Stimulated activated memory B cell treated with anti-CD40 and anti-IgM and Interleukin-4, amounts not matched to agents 10 μg/mL and 1 μg/mL and 100 μg/mL, for 72 hours (primary cell): ENCODE results near the gene PAX4.

Source experiments
- ATAC-seq: fragments of 150-1000 bp; cut with Tn5 transposase; 2 replicates; pipeline ENCODE4 v1.10.0; 2021
- H3K27ac Mint-ChIP-seq: one replicate; pipeline ENCODE4 v1.8.0; 2022; ENCODE audit warnings: mild to moderate bottlenecking, mixed read lengths
- H3K27me3 Mint-ChIP-seq: one replicate; pipeline ENCODE4 v1.8.0; 2022; ENCODE audit warnings: mixed read lengths
- H3K36me3 Mint-ChIP-seq: one replicate; pipeline ENCODE4 v1.8.0; 2022; ENCODE audit warnings: mixed read lengths
- H3K4me1 Mint-ChIP-seq: one replicate; pipeline ENCODE4 v1.8.0; 2022; ENCODE audit warnings: mixed read lengths
- H3K4me3 Mint-ChIP-seq: one replicate; pipeline ENCODE4 v1.8.0; 2022; ENCODE audit warnings: mild to moderate bottlenecking, moderate library complexity, mixed read lengths
- H3K9me3 Mint-ChIP-seq: one replicate; pipeline ENCODE4 v1.8.0; 2022; ENCODE audit warnings: mixed read lengths

The PAX4 gene

DNA sequence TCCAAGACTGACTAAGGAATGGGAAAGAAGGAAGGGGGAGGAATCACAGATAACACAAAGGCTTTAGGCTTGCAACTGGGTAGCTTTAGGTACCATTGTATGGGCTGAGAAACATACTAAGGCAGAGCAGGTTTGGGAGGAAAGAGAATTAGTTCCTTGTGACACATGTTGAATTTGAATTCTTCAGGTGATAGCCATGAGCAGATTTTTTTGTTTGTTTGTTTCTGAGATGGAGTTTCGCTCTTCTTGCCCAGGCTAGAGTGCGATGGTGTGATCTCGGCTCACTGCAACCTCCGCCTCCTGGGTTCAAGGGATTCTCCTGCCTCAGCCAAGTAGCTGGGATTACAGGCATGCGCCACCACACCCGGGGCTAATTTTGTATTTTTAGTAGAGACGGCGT is 29.7 kb upstream of the PAX4 start:
- no peaks in the 10 kb centered on the region for H3K27me3 Mint-ChIP-seq
- ATAC-seq = no peak
- no peaks in the 10 kb centered on the region for H3K9me3 Mint-ChIP-seq
- H3K27ac Mint-ChIP-seq = no peak overlapping the region
- peaks cover 3% of the 10 kb centered on the region for H3K4me1 Mint-ChIP-seq
- H3K4me3 Mint-ChIP-seq = no peak overlapping the region
- H3K36me3 Mint-ChIP-seq = no peaks in the 10 kb centered on the region

DNA sequence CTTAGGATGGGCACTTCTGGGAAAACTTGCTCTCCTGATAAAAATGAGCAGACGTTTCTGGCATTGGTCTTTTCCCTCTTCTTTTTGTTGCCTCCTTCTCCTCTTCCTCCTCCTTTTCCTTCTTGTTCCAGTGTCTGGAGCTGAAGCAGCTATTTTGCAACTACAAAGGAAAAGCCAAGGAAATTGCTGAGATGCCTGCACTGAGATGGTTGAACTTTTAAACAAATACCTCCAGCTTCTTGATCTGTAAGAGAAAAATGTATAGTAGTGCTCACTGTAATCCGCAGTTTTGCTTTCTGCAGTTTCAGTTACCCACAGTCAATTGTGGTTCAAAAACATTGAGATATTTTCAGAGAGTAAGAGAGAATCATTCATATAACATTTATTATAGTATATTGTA is 26.5 kb upstream of the PAX4 start:
- no peak for ATAC-seq
- no peaks in the 10 kb centered on the region for H3K9me3 Mint-ChIP-seq
- H3K36me3 Mint-ChIP-seq = no peaks in the 10 kb centered on the region
- H3K27ac Mint-ChIP-seq = no peak overlapping the region
- H3K27me3 Mint-ChIP-seq = peaks cover 3% of the 10 kb centered on the region
- H3K4me1 Mint-ChIP-seq = no peaks in the 10 kb centered on the region
- no peak overlapping the region for H3K4me3 Mint-ChIP-seq

DNA sequence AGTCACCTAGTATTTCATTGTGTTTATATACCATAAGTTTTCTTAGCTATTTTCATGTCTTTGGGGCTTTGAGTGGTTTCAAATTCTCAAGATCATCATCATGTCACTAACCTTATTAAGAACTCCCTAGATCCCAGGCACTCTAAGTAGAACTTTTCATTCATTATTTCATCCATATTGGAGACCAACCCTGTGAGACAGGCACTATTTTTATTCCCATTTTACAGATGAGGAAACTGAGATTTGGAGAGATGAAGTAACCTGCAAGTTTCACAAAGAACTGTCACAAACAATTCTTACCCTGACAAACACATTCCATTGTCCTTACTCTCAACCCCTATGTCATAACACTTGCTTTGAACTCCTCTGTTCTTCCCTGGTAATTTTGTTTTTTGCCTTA is 20.3 kb upstream of the PAX4 start:
- H3K27ac Mint-ChIP-seq = no peak overlapping the region
- no peak for ATAC-seq
- H3K9me3 Mint-ChIP-seq = peaks cover 2% of the 10 kb centered on the region
- no peaks in the 10 kb centered on the region for H3K36me3 Mint-ChIP-seq
- H3K27me3 Mint-ChIP-seq = peaks cover 35% of the 10 kb centered on the region
- H3K4me3 Mint-ChIP-seq = no peak overlapping the region
- H3K4me1 Mint-ChIP-seq = no peaks in the 10 kb centered on the region

DNA sequence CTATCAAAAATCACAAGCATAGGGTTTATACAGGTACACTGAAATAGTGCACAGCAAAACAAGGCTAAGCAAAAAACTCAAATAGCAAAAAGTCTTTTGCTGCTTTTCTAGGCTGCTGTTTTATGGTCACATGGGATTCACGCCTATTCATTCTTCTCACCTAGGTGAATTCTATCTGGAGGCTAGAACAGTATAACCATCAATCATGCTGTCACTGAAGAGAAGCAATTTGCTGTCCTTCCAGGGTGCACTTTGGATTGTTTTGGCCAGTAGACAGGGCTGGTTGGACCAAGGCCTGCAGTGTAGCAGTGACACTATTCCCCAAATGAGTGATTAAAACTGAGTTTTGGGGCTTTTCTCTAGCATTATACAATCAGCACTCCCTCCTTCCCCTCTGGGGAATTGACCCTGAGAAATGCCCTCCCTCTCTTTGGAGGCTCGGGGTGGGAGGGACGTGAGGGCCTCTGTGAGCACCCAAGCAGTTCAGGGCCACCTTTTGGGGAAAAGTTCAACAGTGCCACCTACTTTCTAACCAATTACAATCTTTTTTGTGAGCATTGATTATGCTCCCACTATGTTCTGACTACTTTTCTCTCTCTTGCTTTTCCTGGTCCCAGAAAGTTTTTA is 17.8 kb upstream of the PAX4 start:
- Mint-ChIP-seq H3K27ac (no peak overlapping the region), H3K4me1 (no peaks in the 10 kb centered on the region), H3K4me3 (no peak overlapping the region), H3K27me3 (peaks cover 49% of the 10 kb centered on the region), H3K36me3 (no peaks in the 10 kb centered on the region), H3K9me3 (peaks cover 2% of the 10 kb centered on the region)
- no peak for ATAC-seq

DNA sequence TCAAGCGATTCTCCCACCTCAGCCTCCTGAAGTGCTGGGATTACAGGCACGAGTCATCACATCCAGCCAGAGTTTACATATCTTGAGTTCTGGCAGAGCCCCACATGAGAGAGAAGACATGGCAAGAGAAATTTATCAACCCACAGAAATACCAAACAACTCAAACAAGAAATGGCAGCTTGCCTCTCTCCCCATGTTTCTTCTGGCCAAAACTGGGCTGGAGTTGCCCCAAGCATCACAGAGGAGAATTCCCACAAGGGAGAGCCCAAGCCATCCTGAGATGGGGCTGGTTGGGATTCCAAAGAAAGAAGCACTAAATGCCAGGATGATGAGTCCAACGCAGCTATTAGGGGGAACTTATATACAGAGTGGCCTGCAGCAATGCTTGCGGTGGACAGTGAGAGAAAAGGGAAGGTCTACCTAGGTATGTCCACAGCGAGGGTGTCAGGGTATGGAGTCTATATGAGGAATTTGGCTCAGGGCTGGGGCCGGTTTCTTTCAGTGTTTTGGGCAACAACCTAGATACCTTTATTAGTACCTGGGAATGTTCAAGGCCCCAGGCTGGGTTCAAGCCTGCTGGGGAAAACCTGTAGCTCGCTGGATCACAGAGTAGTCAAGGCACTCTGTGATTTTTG is 14.5 kb upstream of the PAX4 start:
- peaks cover 34% of the 10 kb centered on the region for H3K27me3 Mint-ChIP-seq
- H3K27ac Mint-ChIP-seq = no peak overlapping the region
- no peak for ATAC-seq
- peaks cover 2% of the 10 kb centered on the region for H3K9me3 Mint-ChIP-seq
- H3K36me3 Mint-ChIP-seq = no peaks in the 10 kb centered on the region
- H3K4me1 Mint-ChIP-seq = peaks cover 10% of the 10 kb centered on the region
- H3K4me3 Mint-ChIP-seq = no peak overlapping the region

DNA sequence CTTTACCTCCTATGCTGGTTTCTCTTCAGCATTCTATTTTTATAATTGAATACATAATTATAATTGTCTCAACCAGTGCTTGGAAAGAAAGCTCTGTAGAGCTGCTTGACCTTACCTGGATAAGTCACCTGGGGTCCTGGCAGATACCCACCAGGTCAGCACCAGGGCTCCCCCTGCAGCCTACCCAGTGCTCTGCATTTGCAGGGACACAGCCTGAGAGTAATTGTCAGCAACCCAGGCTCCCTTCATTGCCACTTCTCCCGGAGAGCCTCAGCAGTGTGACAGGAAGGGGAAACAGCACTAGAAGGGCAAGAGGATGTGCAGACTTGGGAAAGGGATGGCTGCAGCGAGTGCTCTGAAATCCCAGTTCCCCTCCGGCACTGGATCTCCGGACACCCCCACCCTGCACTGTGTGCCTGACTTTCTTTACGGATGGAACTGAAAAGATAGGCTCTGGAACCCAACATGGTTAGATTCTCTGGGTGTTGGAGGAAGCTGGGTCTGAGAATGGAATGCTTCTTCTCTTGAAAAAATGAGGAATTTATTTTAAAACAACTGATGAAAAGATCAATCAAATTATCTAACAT is 11.4 kb upstream of the PAX4 start:
- Mint-ChIP-seq H3K4me3 (no peak overlapping the region), H3K4me1 (peaks cover 10% of the 10 kb centered on the region), H3K27ac (no peak overlapping the region), H3K36me3 (no peaks in the 10 kb centered on the region), H3K9me3 (peaks cover 2% of the 10 kb centered on the region), H3K27me3 (peaks cover 24% of the 10 kb centered on the region)
- peak; percentile 51 for ATAC-seq

DNA sequence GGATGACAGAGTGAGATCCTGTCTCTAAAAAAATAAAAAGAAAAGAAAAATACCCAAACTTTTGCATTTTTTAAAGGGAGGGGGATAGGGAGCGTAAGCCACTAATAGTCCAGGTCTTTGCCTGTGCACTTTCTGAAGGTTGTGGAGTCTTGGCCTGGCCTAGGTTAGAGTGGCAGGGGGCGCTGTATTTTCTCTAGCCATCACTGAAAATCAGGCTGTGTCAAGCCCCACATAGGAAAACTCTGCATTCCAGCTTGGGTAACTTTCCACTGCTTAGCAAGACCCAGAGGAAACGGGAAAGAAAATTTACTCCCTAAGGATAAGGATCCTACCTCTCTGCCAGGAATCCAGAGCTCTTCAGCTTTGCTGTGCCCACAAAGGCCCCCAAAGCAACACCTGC is 10.5 kb upstream of the PAX4 start:
- H3K4me3 Mint-ChIP-seq = no peak overlapping the region
- peaks cover 24% of the 10 kb centered on the region for H3K27me3 Mint-ChIP-seq
- ATAC-seq = no peak
- H3K36me3 Mint-ChIP-seq = no peaks in the 10 kb centered on the region
- H3K27ac Mint-ChIP-seq = no peak overlapping the region
- H3K4me1 Mint-ChIP-seq = peaks cover 10% of the 10 kb centered on the region
- no peaks in the 10 kb centered on the region for H3K9me3 Mint-ChIP-seq

DNA sequence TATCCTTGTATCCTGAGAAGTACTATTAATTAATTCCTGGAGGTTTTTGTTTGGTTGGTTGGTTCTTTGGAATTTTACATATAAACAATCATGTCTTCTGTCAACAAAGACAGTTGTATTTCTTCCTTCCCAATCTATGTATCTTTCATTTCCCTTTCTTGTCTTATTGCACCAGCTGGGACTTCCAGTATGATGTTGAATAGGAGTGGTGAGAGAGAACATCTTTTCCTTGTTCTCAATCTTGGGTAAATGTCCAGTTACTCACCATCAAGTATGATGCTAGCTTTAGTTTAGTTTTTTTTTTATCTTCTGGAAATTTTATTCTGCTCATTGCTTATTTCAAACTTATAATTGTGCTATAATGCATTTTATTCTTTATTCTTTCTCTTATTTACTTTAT is 7.4 kb upstream of the PAX4 start:
- no peak overlapping the region for H3K27ac Mint-ChIP-seq
- ATAC-seq = no peak
- no peak overlapping the region for H3K4me3 Mint-ChIP-seq
- peaks cover 39% of the 10 kb centered on the region for H3K27me3 Mint-ChIP-seq
- H3K4me1 Mint-ChIP-seq = peaks cover 21% of the 10 kb centered on the region
- H3K9me3 Mint-ChIP-seq = no peaks in the 10 kb centered on the region
- H3K36me3 Mint-ChIP-seq = no peaks in the 10 kb centered on the region

DNA sequence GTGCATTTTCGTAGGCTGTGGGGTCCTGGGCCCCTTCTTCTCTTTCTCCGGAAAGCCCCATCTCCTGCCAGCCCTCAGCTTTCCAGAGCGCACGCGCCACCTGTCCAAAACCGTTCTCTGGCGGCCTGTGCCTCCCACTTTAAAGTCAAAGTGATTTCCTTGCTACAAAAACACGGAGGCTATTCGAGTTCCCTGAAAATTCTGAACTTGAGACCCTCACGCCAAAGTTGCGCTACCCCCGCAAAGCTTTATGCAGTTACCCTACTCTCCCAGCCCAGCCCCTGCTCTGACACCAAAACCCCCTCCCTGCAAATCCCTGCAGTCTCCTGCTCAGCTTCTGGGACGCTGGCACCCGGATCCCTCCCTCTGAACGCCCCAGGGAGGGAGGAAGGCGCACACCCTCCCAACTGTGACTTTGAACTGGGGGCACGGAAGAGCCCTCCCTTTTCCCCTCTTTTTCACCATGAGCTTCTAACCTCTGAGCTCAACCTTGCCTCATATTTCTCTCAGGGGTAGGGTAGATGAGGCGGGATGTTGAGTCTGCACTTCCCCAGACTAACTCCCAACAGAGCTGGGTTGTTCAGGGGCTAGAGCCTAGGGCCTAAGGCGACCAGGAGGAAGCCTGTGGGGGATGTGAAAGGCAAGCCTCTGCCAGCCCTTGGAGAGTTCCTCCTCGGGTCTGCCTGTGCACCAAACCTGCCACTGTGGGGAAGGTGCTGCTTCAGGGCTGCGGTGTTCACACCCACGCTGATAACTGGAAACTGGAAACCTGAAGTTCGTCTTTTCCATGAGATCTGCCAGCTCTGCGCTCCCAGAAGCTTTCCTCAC is 2.7 kb upstream of the PAX4 start:
- H3K9me3 Mint-ChIP-seq = no peaks in the 10 kb centered on the region
- H3K4me3 Mint-ChIP-seq = peak overlapping the region; percentile 50
- H3K36me3 Mint-ChIP-seq = no peaks in the 10 kb centered on the region
- H3K27ac Mint-ChIP-seq = no peak overlapping the region
- peaks cover 66% of the 10 kb centered on the region for H3K27me3 Mint-ChIP-seq
- H3K4me1 Mint-ChIP-seq = peaks cover 11% of the 10 kb centered on the region
- no peak for ATAC-seq

DNA sequence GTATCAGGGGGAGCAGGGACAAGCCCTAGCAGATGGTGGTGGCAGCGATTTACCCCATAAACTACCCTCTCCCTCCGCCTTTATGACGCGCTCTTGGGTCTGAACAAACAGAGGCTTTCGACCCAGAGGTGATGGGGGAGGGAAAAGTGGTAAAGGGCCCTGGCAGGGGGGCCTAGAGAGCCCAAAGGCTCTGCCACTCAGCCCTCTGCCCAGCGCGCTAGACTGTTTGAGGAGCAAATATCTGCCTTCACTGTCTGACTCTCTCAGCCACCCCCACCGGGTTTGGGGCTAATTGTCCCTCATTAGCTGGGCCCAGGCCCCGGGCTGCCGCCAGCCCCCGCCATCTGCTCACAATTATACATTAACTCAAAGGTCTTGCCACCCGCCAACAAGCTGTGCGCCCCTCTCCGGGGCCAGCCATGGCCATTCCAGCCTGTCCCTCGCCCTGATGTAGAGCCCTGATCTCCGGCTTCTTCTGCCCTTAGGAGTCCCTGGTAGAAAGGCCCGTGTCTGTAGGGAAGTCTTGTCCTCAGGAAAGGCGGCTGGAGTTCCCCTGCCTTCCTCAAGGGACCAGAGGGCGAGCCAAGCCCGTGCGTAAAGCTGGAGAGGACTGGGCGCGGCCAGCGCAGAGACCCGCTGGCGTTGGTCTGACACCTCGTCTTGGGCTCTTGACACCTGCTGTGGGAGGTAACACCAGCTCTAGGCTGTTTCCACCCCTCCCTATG is 1.9 kb upstream of the PAX4 start:
- Mint-ChIP-seq H3K27me3 (peaks cover 66% of the 10 kb centered on the region), H3K27ac (no peak overlapping the region), H3K36me3 (no peaks in the 10 kb centered on the region), H3K4me3 (no peak overlapping the region), H3K4me1 (peaks cover 11% of the 10 kb centered on the region), H3K9me3 (no peaks in the 10 kb centered on the region)
- ATAC-seq = peak; percentile 32

DNA sequence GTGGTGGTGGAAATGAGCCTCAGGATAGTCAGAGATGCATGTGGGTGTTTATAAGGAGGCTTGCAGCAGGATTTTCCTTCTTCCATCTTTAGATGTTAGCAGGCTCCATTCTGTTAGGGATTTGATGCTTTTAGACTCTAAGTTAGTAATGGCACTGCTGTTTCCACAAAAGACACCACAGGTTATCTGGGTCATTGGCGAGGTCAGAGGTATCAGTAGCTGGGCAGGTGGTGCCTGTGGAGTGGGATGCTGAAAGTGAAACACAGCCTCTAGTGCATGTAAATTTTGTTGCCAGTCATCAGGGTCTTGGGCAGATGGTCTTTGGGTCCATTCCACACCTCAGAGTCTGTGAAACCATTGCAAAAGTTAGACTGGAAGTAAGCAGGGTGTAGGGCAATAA is 833 bp upstream of the PAX4 start:
- Mint-ChIP-seq H3K27me3 (peaks cover 72% of the 10 kb centered on the region), H3K4me3 (no peak overlapping the region), H3K4me1 (peaks cover 11% of the 10 kb centered on the region), H3K36me3 (no peaks in the 10 kb centered on the region), H3K27ac (no peak overlapping the region), H3K9me3 (no peaks in the 10 kb centered on the region)
- no peak for ATAC-seq

DNA sequence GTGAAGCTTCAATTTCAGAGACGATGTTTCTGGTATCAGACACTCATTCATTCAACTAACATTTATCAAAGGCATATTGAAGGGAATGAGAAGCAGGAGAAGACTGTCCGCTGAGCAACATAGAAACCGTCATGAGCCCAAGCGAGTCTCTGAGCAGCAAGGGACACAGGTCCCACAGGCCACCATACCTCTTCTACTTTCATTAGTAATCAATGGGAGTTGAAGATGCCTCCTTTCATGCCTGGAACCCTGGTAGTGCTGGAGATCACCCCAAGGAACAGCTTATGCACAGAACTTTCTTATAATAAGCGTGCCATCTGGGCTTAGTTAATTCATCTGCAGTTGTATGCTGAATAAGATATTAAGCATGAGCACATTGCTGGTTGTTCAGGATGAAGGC is 1.2 kb downstream of the PAX4 start:
- H3K27me3 Mint-ChIP-seq = peaks cover 77% of the 10 kb centered on the region
- no peaks in the 10 kb centered on the region for H3K36me3 Mint-ChIP-seq
- ATAC-seq = no peak
- no peak overlapping the region for H3K4me3 Mint-ChIP-seq
- H3K27ac Mint-ChIP-seq = no peak overlapping the region
- H3K4me1 Mint-ChIP-seq = peaks cover 11% of the 10 kb centered on the region
- H3K9me3 Mint-ChIP-seq = peaks cover 11% of the 10 kb centered on the region

DNA sequence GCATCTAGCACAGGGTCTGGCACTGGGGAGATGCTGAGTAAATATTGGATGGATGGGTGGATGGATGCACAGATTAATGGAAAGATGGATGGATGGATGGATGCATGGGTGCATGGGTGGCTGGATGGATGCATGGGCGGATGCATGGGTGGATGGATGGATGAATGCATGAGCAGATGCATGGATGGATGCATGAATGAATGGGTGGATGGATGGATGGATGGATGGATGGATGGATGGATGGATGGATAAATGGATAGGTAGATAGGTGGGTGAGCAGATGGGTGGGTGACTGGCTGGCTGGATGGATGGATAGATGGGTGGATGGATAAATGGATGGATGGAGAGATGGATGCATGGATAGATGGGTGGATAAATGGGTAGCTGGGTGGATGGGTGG is 5.7 kb downstream of the PAX4 start:
- peaks cover 11% of the 10 kb centered on the region for H3K9me3 Mint-ChIP-seq
- H3K27me3 Mint-ChIP-seq = peaks cover 48% of the 10 kb centered on the region
- H3K4me3 Mint-ChIP-seq = no peak overlapping the region
- no peak overlapping the region for H3K27ac Mint-ChIP-seq
- no peaks in the 10 kb centered on the region for H3K4me1 Mint-ChIP-seq
- ATAC-seq = no peak
- H3K36me3 Mint-ChIP-seq = no peaks in the 10 kb centered on the region

DNA sequence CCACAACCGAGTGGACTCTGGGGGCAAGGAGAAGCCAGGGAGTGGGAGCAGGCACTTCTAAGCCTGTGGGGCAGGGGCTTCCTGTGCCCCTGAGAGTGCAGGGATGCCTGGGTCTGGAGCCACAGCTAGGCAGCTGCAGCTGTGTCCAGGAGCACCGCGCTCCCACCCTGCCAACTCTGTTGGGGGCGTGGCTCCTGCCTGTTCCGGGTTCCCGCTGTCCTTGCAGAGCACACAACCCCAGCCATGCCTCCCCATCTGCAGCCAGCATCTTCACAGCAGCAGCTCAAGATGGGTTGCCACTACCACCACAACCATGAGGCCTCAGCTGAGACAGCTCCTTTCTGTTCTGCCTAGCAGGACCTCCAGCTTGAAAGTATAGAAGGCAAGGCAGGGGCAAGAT is 8.6 kb downstream of the PAX4 start:
- Mint-ChIP-seq H3K27ac (no peak overlapping the region), H3K4me1 (no peaks in the 10 kb centered on the region), H3K4me3 (no peak overlapping the region), H3K27me3 (peaks cover 40% of the 10 kb centered on the region), H3K36me3 (no peaks in the 10 kb centered on the region), H3K9me3 (peaks cover 11% of the 10 kb centered on the region)
- ATAC-seq = no peak

DNA sequence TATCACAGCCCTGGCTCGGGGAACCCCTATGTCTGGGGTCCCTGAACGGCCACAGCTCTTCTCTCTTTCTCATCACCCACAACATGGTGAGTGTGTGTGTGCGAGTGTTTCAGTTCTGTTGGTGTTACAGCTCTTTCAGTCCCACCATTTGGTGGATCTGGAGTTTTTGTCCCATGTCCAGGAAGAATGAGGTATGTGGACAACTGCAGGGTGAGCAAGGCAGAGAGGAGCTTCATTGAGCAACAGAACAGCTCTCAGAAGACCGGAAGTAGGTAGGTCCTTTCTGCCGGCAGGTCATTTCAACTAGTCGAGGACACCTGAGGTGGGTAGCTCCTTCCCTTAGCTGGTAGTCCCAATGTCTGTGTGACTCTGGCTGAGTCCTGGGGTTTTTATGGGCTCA is 9.5 kb downstream of the PAX4 start:
- Mint-ChIP-seq H3K27ac (no peak overlapping the region), H3K4me1 (no peaks in the 10 kb centered on the region), H3K27me3 (peaks cover 32% of the 10 kb centered on the region), H3K36me3 (no peaks in the 10 kb centered on the region), H3K4me3 (no peak overlapping the region), H3K9me3 (peaks cover 11% of the 10 kb centered on the region)
- no peak for ATAC-seq
